Amniotic stem cell (primary cell): Measurements from ENCODE around the gene OSGIN1.

ENCODE experiments used
- DNase-seq: peaks from one replicate; lab custom pipeline; 2025; lab: John Stamatoyannopoulos, UW

OSGIN1 gene

DNA sequence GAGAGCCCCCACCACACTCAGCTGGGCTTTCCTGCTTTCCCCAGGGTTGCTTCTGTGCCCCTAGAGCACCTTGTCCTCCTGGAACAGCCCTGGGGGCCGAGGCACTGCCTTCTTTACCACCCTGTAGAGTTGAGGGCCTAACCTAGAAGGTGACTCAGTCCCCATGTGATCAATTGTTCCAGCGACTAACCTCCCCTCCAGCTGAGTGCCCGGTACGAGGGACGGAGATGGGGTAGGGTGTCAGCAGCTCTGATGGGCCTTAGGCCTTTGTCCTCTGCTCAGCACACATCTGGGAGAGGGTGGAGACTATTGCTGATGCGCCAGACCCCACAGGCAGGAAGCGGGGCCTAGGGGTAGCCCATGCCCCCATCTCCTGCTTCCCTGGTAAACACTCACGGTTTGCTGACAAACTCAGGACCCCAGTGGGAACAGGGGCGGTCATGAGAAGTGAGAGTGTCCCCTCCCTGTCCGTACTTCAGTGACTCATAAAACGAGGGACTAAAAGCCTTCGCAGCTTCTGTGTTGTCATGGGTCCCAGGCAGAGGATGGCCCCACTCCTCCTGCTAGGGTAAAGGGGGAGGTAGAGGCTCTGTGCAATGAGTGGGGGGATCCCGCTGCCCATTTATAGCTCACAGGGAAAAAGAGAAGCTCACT, 48.1 kb downstream of the OSGIN1 start:
- DNase-seq: no peak

DNA sequence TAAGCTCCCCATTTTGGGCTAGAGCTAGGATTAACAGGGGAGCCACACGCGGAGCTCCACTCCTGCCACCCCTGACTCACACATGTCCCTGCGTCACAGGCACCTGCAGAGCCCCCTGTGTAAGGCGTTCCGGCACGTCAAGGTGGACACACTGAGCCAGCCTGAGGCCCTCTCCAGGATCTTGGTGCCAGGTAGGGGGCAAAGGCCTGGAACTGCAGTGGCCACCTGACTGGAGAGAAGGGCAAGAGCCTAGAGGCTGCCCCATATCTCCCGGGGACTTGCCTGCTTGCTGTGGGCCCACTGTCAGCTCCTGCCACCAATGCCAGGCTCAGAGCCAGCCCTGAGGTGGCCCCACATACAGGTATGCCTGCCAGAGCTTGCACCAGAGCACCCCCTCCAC, 48.7 kb downstream of the OSGIN1 start:
- DNase-seq: no peak

DNA sequence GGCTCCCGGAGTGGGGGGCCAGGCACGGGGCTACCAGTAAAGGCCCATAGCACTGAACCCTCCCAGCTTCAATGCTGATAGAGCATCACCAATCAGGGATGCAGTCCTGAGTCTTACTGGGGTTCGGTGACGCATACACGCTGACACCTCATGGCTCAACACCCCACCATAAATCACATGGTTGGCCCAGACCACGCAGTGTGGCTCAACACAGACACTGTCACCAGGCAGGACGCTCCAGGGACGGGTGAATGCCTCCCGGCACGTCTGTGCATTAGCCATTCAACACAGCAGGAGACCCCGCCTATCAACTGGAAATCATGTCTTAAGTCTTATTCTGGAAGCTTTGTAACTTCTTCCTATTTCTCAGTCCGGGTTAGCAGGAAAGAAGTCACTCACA, 50.0 kb downstream of the OSGIN1 start:
- no peak for DNase-seq

DNA sequence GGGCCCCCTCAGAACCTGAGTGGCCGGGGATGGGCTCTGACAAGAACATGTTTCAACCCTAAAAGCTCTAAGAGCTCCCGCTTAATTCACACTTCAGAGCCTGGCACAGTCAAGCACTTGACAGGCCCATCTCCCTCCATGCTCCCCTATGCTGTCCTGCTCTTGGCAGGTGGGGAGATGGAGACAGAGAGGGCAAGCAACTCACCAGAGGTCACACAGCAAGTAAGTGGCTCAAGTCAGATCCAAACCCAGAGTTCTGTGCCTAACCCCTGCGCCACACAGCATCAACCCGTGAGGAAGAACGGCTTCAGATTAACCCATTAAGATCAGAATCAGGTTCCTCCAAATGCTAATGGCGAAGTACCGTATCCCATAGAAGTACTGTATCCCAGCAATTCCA, 51.4 kb downstream of the OSGIN1 start:
- no peak for DNase-seq

DNA sequence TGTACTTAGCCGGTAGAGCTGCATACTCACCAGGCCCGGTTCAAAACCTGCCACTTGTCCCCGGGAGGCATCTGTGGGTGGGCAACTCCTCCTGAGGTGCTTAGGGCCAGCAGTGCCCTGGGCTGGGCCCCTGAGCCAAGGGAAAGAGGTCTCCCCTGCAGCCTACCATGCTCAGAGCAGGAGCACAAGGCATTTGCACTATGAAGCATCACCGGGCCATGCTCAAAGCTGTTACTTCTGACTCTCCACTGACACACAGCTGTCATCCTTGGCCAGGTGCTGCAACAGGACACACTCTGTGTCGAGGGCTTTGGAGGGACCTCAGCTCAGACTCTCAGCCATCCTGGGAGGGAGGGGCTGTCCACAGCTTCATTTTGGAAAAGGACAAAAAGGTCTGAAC, 52.4 kb downstream of the OSGIN1 start:
- no peak for DNase-seq

DNA sequence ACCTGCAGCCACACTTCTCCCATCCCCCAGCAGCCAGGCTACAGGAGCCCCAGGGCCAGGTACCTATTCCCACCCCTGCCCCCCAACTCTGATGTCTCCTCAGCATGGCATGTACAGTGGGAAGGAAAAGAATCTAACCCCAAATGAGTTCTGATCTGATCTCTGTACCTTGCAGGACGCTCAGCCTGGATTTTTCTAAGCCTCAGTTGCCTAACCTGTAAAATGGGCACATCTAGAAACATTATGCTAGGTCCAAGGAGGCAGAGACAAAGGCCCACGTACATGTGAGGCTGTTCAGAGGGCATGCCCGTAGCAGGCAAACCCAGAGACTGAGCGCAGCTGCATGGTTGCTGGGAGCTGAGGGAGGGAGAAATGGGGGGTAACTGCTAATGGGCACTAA, 54.5 kb downstream of the OSGIN1 start:
- DNase-seq: no peak

DNA sequence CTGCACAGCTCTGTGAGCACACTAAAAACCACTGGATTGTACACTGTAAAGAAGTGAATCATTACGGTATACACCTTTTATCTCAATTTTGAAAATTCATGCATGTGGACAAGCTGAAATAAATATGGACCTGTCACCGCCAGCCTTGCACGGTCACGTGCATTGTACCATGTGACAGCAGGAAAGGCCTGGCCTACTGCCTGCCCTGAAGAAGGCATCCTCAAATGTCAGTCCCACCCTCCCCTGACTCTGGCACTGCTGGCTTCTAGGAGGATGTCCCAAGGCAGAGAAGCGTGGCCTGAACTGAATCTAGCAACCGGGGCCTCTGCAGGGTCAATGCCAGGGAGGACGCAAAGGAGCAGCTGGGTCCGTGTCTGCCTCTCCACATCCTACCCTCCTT, 54.9 kb downstream of the OSGIN1 start:
- DNase-seq: no peak

DNA sequence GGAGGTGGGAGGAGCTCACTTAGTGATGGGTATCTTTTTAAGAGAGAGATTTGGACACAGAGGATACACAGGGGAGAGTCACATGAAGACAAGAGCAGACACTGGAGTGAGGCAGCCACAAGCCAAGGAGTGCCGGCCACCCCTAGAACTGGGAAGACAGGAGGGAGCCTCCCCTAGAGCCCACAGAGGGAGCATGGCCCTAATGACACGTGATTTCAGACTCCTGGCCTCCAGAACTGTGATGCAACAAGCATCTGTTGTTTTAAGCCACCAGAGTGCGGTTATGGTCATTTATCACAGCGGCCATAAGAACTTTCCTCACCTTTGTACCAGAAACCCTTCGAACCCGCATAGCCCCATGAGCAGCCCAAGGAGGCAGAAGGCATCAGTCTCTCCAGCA, 56.2 kb downstream of the OSGIN1 start:
- DNase-seq: no peak

DNA sequence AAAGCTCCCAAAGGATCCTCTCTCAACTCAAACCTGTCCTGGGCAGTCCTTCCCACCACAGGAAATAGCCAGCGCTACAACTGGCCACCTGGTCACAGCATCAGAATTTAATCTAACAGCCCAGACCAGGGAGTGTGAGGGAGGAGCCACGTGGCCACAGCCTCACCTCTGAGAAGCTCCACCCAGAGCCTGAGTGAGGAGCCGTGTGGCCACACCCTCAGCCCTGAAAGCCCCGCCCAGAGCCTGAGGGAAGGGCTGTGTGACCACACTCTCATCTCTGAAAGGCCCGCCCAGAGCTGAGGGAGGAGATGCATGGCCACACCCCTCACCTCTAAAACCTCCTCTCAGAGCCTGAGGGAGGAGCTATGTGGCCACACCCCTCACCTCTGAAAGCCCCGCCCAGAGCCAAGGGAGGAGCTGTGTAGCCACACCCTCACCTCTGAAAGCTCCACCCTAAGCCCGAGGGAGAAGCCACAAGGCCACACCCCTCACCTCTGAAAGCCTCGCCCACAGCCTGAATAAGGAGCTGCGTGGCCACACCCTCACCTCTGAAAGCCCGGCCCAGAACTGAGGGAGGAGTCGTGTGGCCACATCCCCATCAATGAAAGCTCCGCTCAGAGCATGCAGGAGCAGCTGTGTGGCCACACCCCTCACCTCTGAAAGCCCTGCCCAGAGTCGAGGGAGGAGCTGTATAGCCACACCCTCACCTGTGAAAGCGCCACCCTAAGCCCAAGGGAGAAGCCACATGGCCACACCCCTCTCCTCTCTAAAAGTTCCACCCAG, 60.9 kb downstream of the OSGIN1 start:
- DNase-seq: no peak

DNA sequence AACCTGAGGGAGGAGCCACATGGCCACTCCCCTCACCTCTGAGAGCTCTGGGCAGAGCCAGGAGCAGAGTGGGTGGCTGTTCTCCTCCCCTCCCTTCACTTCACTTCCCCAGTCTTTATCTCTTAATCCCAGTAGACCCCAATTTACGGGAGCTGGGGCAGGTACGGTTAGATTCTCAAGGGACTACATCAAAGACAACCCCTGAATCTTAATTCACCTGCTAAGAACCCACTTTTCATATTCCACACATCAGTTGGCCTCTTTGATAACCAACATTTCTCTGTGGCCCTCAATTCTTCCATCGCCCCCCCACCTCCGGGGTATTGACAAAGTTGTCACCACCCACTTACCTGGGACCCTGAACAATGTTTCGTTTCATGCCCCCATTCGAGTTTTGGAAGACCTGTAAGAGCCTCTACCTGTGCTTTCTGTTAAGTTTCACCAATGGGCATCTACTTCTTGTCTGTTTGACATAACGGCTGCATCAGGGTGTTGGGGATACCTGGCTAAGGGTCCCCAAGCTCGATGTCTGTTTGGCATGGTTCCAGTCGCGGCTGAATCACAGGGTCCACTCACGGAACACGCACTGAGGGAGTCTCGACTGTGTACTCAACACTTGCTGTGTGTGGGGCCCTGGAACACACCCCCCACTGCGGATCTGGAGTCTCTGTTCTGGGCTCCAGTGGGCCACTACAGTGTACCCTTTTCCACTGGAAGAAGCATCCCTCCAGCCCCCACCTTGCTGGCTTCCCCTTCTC, 61.7 kb downstream of the OSGIN1 start:
- no peak for DNase-seq

DNA sequence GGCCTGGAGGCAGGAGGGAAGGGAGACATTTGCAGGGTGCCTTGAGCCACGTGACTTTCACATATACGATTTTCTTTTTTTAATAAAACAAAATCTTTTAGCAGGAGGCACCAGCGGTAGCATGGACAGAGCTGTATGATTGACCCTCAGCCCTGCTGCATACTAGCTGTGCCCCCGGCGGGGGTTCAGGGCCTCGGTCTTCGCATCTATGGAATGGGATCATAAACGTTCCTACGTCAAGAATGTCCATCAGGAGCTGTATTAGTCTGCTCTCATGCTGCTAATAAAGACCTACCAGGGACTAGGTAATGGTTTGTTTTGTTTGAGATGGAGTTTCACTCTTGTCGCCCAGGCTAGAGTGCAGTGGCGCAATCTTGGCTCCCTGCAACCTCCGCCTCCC, 62.4 kb downstream of the OSGIN1 start:
- DNase-seq: no peak
